H9 (cell line): Measurements from ENCODE around the gene PLD5. TPM values are rescaled to one million over a fixed set of nuclear protein-coding genes. Genes with fewer than 3 reads are reported as not detected.
"Not testable (repeated sequence)": the region's sequence is repeated elsewhere in the genome, so short reads cannot be mapped to it uniquely, and the experiment has no call there.

ENCODE experiments used
- DNase-seq: peaks from one replicate; pipeline ENCODE4 v3.0.0-alpha.2; 2017
- H2AFZ ChIP-seq: one replicate; pipeline ENCODE4 v1.6.1; 2013; ENCODE audit warnings: mild to moderate bottlenecking, low read length, control low read depth, moderate library complexity
- H2AK5ac ChIP-seq: 2 replicates; pipeline ENCODE4 v1.6.1; 2013; ENCODE audit warnings: low read length, control low read depth, mixed read lengths; ENCODE audit not compliant: insufficient read length
- H2BK120ac ChIP-seq: one replicate; pipeline ENCODE4 v1.6.1; 2013; ENCODE audit warnings: low read depth, mild to moderate bottlenecking, low read length, control low read depth, inconsistent platforms; ENCODE audit not compliant: poor library complexity, severe bottlenecking
- H2BK12ac ChIP-seq: 2 replicates; pipeline ENCODE4 v1.6.1; 2013; ENCODE audit warnings: low read length, control low read depth, mixed read lengths, low read depth; ENCODE audit not compliant: insufficient read length
- H2BK15ac ChIP-seq: 2 replicates; pipeline ENCODE4 v1.6.1; 2013; ENCODE audit warnings: low read depth, low read length, control low read depth
- H2BK20ac ChIP-seq: one replicate; pipeline ENCODE4 v1.6.1; 2013; ENCODE audit warnings: low read depth, mild to moderate bottlenecking, low read length, control low read depth, inconsistent platforms; ENCODE audit not compliant: poor library complexity, severe bottlenecking
- H2BK5ac ChIP-seq: 2 replicates; pipeline ENCODE4 v1.6.1; 2013; ENCODE audit warnings: low read length, control low read depth, mixed read lengths; ENCODE audit not compliant: insufficient read length
- H3K14ac ChIP-seq: 2 replicates; pipeline ENCODE4 v1.6.1; 2013; ENCODE audit warnings: low read length, control low read depth; ENCODE audit not compliant: insufficient read depth
- H3K18ac ChIP-seq: 2 replicates; pipeline ENCODE4 v1.6.1; 2013; ENCODE audit warnings: low read depth, mild to moderate bottlenecking, mixed read lengths, low read length, control low read depth; ENCODE audit not compliant: insufficient read length
- H3K23ac ChIP-seq: 2 replicates; pipeline ENCODE4 v1.6.1; 2013; ENCODE audit warnings: low read length, control low read depth, mixed read lengths, low read depth; ENCODE audit not compliant: insufficient read length
- H3K23me2 ChIP-seq: 2 replicates; pipeline ENCODE4 v1.6.1; 2013; ENCODE audit warnings: low read depth, mild to moderate bottlenecking, mixed read lengths, low read length, control low read depth; ENCODE audit not compliant: insufficient read length, poor library complexity, severe bottlenecking
- H3K27ac ChIP-seq: 2 replicates; pipeline ENCODE4 v1.5.1; 2013; ENCODE audit warnings: low read length, control low read depth, mixed read lengths, low read depth; ENCODE audit not compliant: insufficient read length
- H3K27me3 ChIP-seq: 2 replicates; pipeline ENCODE4 v1.6.1; 2013; ENCODE audit warnings: low read length, control low read depth, inconsistent platforms; ENCODE audit not compliant: insufficient read depth
- H3K4ac ChIP-seq: 2 replicates; pipeline ENCODE4 v1.6.1; 2013; ENCODE audit warnings: low read depth, mild to moderate bottlenecking, control low read depth, inconsistent platforms, low read length, moderate library complexity
- H3K4me1 ChIP-seq: 2 replicates; pipeline ENCODE4 v1.6.1; 2013; ENCODE audit warnings: low read length, control low read depth, inconsistent platforms; ENCODE audit not compliant: insufficient read depth
- H3K4me2 ChIP-seq: 2 replicates; pipeline ENCODE4 v1.6.1; 2013; ENCODE audit warnings: low read length, control low read depth, mixed read lengths; ENCODE audit not compliant: insufficient read length, insufficient read depth
- H3K56ac ChIP-seq: 2 replicates; pipeline ENCODE4 v1.6.1; 2013; ENCODE audit warnings: low read depth, mild to moderate bottlenecking, mixed read lengths, low read length, control low read depth; ENCODE audit not compliant: insufficient read length
- H3K79me1 ChIP-seq: 2 replicates; pipeline ENCODE4 v1.6.1; 2013; ENCODE audit warnings: low read depth, mild to moderate bottlenecking, moderate library complexity, low read length, control low read depth, inconsistent platforms; ENCODE audit not compliant: insufficient read depth, poor library complexity, severe bottlenecking
- H3K79me2 ChIP-seq: 2 replicates; pipeline ENCODE4 v1.6.1; 2013; ENCODE audit warnings: low read length, control low read depth, inconsistent platforms; ENCODE audit not compliant: insufficient read depth
- H3K9ac ChIP-seq: 2 replicates; pipeline ENCODE4 v1.6.1; 2013; ENCODE audit warnings: low read length, control low read depth, mixed read lengths; ENCODE audit not compliant: insufficient read length; ENCODE audit errors: extremely low read depth
- H3K9me3 ChIP-seq: one replicate; pipeline ENCODE4 v1.6.1; 2013; ENCODE audit warnings: low read depth, low read length, inconsistent platforms; ENCODE audit not compliant: control insufficient read depth
- H3T11ph ChIP-seq: one replicate; pipeline ENCODE4 v1.6.1; 2013; ENCODE audit warnings: mild to moderate bottlenecking, low read length, control low read depth, inconsistent platforms
- H4K20me1 ChIP-seq: one replicate; pipeline ENCODE4 v1.6.1; 2013; ENCODE audit not compliant: control insufficient read depth, insufficient read length, insufficient read depth
- H4K5ac ChIP-seq: 2 replicates; pipeline ENCODE4 v1.6.1; 2013; ENCODE audit warnings: low read depth, mild to moderate bottlenecking, mixed read lengths, low read length, control low read depth; ENCODE audit not compliant: insufficient read length
- H4K8ac ChIP-seq: replicated peaks from 2 replicates; pipeline ENCODE4 v1.6.1; 2013; ENCODE audit warnings: low read length, control low read depth, mixed read lengths, low read depth; ENCODE audit not compliant: insufficient read length
- H4K91ac ChIP-seq: 2 replicates; pipeline ENCODE4 v1.6.1; 2013; ENCODE audit warnings: low read depth, mild to moderate bottlenecking, moderate library complexity, mixed read lengths, low read length, control low read depth; ENCODE audit not compliant: insufficient read length
- H3K27ac Mint-ChIP-seq, 3 experiments: 2 replicates in 2 of 3; 3 replicates in 1 of 3; pipeline ENCODE4 v1.8.0; 2020 to 2021; ENCODE audit warnings: mixed read lengths in 3 of 3, mild to moderate bottlenecking in 1 of 3, moderate library complexity in 1 of 3
- H3K27me3 Mint-ChIP-seq: 2 replicates; pipeline ENCODE4 v1.8.0; 2021; ENCODE audit warnings: low read depth, mild to moderate bottlenecking, moderate library complexity, mixed read lengths
- H3K36me3 Mint-ChIP-seq, 3 experiments: 2 replicates in 2 of 3; 3 replicates in 1 of 3; pipeline ENCODE4 v1.8.0; 2020 to 2021; ENCODE audit warnings: low read depth in 3 of 3, mixed read lengths in 3 of 3; ENCODE audit not compliant: insufficient read depth in 1 of 3
- H3K4me1 Mint-ChIP-seq, 2 experiments: 2 replicates each; pipeline ENCODE4 v1.8.0; 2020; ENCODE audit warnings: mixed read lengths in 2 of 2
- H3K4me3 Mint-ChIP-seq, 2 experiments: 2 replicates in 1 of 2; 3 replicates in 1 of 2; pipeline ENCODE4 v1.8.0; 2020 to 2021; ENCODE audit warnings: mild to moderate bottlenecking in 2 of 2, mixed read lengths in 2 of 2, moderate library complexity in 1 of 2
- H3K9me3 Mint-ChIP-seq, 2 experiments: 2 replicates in 1 of 2; 3 replicates in 1 of 2; pipeline ENCODE4 v1.8.0; 2020; ENCODE audit warnings: mild to moderate bottlenecking in 2 of 2, mixed read lengths in 2 of 2, moderate library complexity in 1 of 2
- CTCF ChIP-seq: fragments of 200-600 bp; sonication (generic); conservative IDR thresholded peaks from 3 replicates; pipeline ENCODE4 v1.8.0; 2021; ENCODE audit warnings: antibody characterized with exemption, mild to moderate bottlenecking
- WGBS: extraction: QIAGEN DNeasy Blood & Tissue Kit; methylation state at CpG from one replicate; pipeline ENCODE4 v1.1.7; 2013; ENCODE audit warnings: missing lambda C conversion rate, low lambda C conversion rate, mixed read lengths; ENCODE audit not compliant: insufficient read length; ENCODE audit errors: extremely low coverage; 5-methylcytosine and 5-hydroxymethylcytosine counted together
- total RNA-seq: library from RNA; stranded (reverse); gene quantifications from 2 replicates; pipeline ENCODE4 v1.2.1, GENCODE V29; 2021

Gene PLD5
- total RNA-seq, 1 experiment from 2014 or later = 5.2 TPM

DNA sequence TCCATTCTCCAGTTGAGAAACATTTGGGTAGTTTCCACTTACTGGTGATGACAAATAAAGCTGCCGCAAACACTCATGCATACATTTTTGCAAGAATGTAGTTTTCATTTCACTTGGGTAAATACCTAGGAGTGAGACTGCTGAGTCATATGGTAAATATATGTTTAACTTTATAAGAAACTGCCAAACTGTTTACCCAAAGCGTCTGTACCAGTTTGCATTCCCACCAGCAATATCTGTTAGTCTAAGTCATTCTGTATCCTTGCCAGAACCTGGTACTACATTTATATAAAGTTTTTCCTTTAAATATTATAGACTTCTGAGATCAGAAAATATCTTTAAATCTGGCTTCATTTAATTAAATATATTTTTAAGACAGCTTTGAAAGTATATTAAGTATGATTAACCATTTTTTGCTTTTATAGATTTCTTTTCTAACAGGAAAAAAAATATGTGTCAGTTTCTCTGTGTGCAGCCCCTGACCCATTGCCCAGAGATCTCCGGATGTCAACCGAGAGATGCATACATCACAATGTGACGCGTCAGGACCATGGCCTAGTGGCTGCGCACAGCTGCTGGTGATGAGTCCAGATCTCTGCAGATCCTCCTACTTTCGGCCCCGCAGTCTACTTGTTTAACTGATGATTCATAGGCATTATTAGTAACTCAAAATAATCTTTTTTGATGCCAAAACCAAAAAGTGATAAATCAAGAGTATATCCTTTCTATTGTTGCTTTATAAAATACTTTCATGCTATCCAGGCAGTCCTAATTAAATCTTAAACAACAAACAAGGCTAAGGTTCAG, 298.5 kb downstream of the PLD5 start:
- Histone ChIP-seq H3K14ac (no peak overlapping the region), H3K18ac (no peak overlapping the region), H3T11ph (no peak overlapping the region), H3K23ac (no peak overlapping the region), H2AFZ (no peak overlapping the region), H2BK15ac (no peak overlapping the region), H2BK5ac (no peak overlapping the region), H2BK12ac (no peak overlapping the region), H4K20me1 (no peaks in the 10 kb centered on the region), H3K9ac (no peak overlapping the region), H3K27ac (no peak overlapping the region), H3K4ac (no peak overlapping the region), H3K56ac (no peak overlapping the region), H3K79me1 (no peaks in the 10 kb centered on the region), H3K4me2 (no peak overlapping the region), H4K8ac (no peak overlapping the region), H4K91ac (no peak overlapping the region), H3K27me3 (no peaks in the 10 kb centered on the region), H3K23me2 (no peaks in the 10 kb centered on the region), H4K5ac (no peak overlapping the region), H2BK20ac (no peak overlapping the region), H3K79me2 (no peaks in the 10 kb centered on the region), H2BK120ac (no peak overlapping the region), H3K4me1 (peaks cover 5% of the 10 kb centered on the region), H2AK5ac (no peak overlapping the region), H3K9me3 (no peaks in the 10 kb centered on the region)
- Mint-ChIP-seq H3K36me3 (peaks cover 0 to 15% (median 2%) of the 10 kb centered on the region in 3 experiments; a peak in 3 of 7 replicates), H3K27ac (0 out of 7 replicates have a peak overlapping the region, but pooled peaks of 1 of the 3 experiments have one; percentile 48), H3K4me3 (no peak overlapping the region), H3K9me3 (peaks cover 5 to 14% of the 10 kb centered on the region in 2 experiments; a peak in 3 of 5 replicates), H3K27me3 (no peaks in the 10 kb centered on the region; the same call in 1 of the 2 replicates), H3K4me1 (peaks cover 8 to 18% of the 10 kb centered on the region in 2 experiments)
- no CpG with 5 or more reads among the region's 9 CpGs for WGBS
- TF ChIP-seq CTCF = no peak
- DNase-seq = no peak

DNA sequence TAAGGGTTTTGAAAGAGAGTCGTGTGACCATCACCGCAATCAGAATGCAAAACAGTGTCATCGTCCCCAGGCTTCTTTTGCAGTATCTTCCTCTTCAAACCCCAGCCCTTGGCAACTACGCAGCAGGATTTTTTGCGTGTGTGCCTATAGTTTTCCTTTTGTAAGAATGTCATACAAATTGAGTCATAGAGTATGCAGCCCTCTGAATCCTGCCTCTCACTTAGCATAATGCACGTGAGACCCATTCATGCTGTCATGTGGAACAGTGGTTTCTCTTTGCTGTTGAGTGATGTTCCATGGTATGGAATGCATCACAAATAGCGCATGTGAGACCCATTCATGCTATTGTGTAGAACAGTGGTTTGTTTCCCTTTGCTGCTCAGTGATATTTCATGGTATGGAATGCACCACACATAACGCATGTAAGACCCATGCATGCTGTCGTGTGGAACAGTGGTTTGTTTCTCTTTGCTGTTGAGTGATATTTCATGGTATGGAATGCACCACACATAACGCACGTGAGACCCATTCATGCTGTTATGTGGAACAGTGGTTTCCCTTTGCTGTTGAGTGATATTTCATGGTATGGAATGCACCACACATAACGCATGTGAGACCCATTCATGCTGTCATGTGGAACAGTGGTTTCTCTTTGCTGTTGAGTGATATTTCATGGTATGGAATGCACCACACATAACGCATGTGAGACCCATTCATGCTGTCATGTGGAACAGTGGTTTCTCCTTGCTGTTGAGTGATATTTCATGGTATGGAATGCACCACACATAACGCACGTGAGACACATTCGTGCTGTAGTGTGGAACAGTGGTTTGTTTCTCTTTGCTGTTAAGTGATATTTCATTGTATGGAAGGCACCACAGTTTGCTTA, 299.4 kb downstream of the PLD5 start:
- H3K27ac ChIP-seq, H4K8ac ChIP-seq, DNase-seq, H3K23me2 ChIP-seq, H2BK120ac ChIP-seq, H2BK15ac ChIP-seq, H4K91ac ChIP-seq, H3K4me2 ChIP-seq, H3K4me3 Mint-ChIP-seq, H3K4ac ChIP-seq, H3K23ac ChIP-seq, H3T11ph ChIP-seq, H2BK12ac ChIP-seq, H3K4me1 ChIP-seq, H2BK20ac ChIP-seq, H3K79me2 ChIP-seq, H2BK5ac ChIP-seq, H4K20me1 ChIP-seq, H3K27me3 Mint-ChIP-seq, H2AK5ac ChIP-seq, H2AFZ ChIP-seq, H3K9ac ChIP-seq, H3K18ac ChIP-seq, H4K5ac ChIP-seq, H3K27me3 ChIP-seq, H3K79me1 ChIP-seq, H3K56ac ChIP-seq, H3K14ac ChIP-seq, H3K9me3 ChIP-seq: not testable (repeated sequence)
- Mint-ChIP-seq H3K4me1 (peaks cover 12 to 21% of the 10 kb centered on the region in 2 experiments), H3K27ac (peak overlapping the region; percentile 42 to 92 (median 66)), H3K36me3 (peaks cover 0 to 15% (median 2%) of the 10 kb centered on the region in 3 experiments; a peak in 3 of 7 replicates), H3K9me3 (peaks cover 5 to 14% of the 10 kb centered on the region in 2 experiments; a peak in 3 of 5 replicates)
- WGBS = no CpG with 5 or more reads among the region's 16 CpGs
